Measurements from ENCODE around the gene ZNF491. TPM values are rescaled to one million over a fixed set of nuclear protein-coding genes. Genes with fewer than 3 reads are reported as not detected.
A peak's percentile ranks its signal among the peaks of the same experiment; 100 is the strongest.
"Not testable (repeated sequence)": the region's sequence is repeated elsewhere in the genome, so short reads cannot be mapped to it uniquely, and the experiment has no call there.

ZNF491 gene
- total RNA-seq, 1 donor from 2014 or later = 1.5 TPM

DNA sequence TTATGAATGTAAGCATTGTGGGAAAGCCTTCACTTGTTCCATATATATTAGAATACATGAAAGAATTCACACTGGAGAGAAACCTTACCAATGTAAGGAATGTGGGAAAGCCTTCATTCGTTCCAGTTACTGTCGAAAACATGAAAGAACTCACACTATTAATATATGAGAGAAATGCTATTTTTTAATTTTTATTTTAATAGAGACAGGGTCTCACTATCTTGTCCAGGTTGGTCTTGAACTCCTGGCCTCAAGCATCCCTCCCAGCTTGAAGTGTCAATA, 8.7 kb downstream of the ZNF491 start:
- DNase-seq = no peak

DNA sequence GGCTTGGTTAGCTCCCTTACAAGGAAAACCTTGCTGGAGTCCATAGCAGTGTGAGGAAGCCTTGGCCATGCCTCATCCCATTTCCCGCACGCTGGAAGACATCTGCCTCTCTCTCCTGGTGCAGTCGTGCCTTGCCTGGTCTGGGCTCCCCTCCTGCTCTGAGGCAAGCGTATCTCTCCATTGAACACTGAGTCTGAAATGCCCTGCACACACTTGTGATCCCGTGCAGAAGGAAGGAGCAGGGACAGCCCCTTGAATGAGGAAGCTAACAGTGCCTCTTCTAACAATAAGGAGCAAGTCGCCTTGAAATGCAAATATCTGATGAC, 15.3 kb downstream of the ZNF491 start:
- DNase-seq = no peak

DNA sequence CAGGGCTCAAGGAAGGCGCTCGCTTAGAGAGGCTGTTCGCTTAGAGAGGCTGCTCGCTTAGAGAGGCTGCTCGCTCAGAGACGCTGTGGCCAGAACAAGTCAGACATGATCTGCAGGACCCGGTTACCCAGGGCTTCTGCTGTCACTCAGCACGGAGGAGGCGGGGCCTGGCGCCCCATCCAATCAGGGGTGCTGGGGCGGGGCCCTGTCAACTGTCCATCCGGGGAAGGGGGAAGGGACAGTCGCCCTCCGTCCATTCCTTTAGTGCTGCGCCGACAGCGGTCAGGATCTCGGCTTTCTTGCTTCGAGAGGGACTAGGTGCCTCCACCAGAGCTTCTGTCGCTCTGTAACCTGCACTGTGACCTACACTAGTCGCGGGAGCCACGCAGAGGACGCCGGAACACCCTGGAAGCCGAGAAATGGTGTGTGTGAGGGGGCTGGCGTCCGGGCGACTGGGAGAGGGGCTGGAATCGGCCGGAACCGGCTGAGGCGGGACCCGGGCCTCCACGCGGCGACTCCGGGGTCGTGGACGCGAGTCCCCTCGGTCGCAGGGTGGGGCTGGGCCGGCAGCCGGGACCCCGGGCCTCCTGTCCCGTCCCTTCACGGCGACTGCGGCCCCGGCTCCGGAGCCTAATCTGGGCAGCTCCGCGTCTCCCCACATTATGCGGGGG, 15.8 kb downstream of the ZNF491 start, which contains the start of gene ZNF440:
Gene ZNF440, plus strand, starts transcription at position 245 of the 671 bp plus-strand sequence. Its CDS starts 175 bp downstream, at position 420.
- peak; percentile 94 for DNase-seq

DNA sequence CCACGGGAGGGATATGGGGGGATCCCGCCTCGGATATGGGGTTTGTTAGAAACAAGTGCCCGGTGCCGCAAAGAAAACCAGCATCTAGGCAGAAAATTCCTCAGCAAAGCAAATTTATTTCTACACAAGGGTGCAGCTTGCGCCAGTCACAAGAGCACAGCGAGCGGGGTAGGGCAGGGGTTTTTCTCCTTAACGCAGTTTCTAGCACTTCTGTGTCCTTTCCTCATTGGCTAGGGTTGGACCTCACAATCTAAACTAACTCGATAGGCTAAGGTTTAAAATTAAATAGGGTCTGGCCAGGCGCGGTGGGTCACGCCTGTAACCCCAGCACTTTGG, 16.3 kb downstream of the ZNF491 start:
- peak; percentile 49 for DNase-seq

DNA sequence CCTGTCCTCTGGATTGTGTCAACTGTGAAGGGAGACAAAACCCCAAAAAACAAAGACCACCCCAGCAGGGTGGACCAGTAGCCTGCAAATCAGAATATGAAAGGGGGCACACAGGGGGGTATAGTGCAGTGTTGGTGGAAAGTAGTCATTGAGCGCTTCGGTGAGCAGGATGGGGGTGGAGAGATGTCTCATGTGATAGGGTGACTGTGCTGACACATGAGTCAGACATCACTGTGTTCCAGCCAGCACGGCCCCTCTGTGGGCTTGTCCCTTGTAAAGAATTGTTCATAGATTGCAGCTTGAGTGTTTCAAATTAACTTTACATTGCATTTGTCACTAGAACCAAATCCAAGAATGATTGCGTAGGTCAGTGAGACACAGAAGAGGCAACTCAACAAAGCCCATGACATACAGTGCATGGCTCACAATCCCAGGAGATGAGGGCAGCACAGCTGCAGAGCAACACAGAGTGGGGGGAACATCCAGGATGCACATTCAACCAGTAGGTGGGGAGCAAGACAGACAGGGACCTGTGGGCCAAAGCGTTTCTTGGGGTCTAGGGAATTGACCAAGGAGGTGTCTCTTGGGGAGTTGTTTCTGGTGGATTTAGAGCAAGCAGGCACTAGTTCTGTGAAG, 23.3 kb downstream of the ZNF491 start:
- no peak for DNase-seq

DNA sequence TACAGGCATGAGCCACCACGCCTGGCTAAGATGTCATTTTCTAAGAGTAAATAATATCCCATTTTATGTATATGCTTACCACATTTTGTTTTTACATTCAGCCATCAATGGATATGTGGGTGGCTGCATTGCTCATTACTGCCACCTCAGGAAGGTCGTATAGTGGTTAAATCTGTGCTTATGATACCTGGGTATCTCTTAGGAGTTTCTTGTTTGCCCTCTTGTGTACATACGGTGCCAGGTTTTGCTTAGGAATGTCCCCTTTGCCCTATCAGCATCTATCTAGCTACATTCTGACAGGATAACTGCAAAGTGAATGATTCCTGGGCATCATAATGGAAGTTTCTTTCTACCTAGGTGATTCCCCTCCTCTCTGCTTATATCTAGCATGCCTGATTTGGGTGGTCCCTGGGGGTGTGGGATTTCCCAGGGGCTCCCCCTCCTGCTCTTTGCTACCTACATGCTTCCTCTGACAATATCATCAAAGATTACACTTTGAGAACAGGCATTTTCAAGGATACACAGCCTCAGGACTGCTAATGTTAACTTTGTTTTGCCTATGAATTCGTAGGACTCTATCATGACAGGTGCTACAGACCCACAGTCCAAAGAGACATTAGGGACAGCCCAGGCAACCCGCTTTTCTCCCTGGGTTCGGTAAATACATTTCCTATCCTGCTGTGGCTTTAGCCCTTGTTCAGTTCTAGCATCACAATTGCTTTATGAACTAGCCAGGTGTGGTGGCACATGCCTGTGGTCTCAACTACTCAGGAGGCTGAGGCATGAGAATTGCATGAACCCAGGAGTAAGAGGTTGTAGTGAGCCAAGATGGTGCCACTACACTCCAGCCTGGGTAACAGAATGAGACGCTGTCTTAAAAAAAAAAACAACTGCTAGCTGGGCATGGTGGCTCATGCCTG, 30.9 kb downstream of the ZNF491 start:
- DNase-seq = not testable (repeated sequence)

DNA sequence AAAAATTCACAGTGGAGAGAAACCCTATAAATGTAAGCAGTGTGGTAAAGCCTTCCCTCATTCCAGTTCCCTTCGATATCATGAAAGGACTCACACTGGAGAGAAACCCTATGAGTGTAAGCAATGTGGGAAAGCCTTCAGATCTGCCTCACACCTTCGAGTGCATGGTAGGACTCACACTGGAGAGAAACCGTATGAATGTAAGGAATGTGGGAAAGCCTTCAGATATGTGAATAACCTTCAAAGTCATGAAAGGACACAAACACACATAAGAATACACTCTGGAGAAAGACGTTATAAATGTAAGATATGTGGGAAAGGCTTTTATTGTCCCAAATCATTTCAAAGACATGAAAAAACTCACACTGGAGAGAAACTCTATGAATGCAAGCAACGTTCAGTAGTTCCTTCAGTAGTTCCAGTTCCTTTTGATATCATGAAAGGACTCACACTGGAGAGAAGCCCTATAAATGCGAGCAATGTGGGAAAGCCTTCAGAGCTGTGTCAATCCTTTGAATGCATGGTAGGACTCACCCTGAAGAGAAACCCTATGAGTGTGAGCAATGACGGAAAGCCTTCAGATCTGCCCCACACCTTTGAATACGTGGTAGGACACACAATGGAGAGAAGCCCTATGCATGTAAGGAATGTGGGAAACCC, 34.1 kb downstream of the ZNF491 start:
- no peak for DNase-seq

DNA sequence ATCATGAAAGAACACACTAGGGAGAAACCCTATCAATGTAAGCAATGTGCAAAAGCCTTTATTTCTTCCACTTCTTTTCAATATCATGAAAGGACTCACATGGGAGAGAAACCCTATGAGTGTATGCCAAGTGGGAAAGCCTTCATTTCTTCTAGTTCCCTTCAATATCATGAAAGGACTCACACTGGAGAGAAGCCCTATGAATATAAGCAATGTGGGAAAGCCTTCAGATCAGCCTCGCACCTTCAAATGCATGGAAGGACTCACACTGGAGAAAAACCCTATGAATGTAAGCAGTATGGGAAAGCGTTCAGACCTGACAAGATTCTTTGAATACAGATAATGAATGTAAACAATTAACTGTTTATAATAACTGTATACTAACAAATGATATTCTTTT, 35.2 kb downstream of the ZNF491 start:
- no peak for DNase-seq

DNA sequence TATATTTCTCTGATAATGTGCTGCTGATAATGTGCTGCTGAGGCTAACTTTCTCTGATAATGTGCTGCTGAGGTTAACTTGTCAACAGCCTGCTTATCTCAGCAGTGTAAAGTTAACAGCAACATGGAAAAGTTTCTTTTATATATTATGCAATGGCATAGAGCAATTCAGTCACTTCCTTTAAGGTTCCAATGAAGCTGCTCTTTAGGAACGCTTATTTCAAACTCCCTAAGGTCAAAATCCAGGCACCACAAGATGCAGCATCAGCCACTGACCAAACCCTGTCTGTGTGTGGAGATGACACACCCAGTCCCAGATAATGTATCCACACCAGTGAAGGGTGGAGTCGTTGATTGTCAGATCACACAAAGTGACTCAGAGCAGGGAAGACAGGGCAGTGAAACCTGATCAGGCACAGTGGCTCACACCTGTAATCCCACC, 37.3 kb downstream of the ZNF491 start:
- not testable (repeated sequence) for DNase-seq

DNA sequence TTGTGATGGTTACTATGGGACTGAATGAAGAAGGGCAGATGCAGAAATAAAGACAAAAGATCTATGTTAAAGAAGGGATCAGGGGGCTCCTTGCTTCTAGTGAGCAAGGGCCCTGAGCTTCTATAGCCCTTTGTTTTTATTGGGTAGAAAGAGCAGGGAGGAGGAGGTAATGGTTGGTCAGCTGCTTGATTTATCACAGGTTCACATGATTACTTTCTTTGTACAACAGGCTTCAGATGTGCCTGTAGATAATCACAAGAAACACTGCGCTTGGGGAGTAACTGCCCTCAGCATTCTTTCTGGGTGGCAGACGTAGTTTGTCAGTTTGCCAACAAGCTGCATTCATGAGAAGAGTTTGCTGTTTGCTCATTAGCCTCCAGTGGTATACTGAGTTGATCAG, 45.4 kb downstream of the ZNF491 start:
- no peak for DNase-seq

DNA sequence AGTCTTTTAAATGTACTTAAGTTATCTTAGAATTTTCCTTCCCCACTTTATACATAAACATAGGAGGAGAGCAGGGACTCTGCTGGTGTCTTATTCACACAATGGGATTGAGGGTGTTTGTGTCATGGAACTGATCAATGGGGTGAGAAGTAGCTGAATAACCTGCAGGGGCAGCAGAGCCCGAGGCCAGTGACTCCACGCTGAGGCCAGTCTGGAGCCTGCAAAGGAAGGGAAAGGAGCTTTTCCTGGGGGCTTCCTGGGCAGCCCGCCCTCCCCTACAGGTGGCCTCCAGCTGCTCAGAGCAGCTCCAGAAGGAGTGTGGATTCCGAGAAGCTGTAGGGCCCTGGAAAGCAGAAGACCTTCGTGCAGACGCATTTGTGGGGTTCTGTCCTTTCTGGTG, 49.3 kb downstream of the ZNF491 start:
- DNase-seq = not testable (repeated sequence)

DNA sequence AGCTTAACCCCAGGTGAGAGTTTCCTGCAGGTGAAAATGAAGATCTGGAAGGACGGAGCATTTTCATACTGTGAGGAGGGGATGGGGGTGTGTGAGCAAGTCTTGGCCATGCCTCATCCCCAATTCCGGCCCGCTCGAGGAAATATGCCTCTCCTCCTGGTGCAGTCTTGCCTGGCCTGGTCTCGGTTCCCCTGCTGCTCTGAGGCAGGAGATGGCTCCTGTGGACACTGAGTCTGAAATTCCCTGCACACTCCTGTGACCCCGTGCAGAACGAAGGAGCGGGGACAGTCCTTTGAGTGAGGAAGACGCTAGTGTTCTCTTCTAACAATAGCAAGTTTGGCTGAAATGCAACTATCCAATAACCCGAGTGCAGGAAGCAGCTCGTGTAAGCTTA, 49.9 kb downstream of the ZNF491 start:
- DNase-seq = no peak

DNA sequence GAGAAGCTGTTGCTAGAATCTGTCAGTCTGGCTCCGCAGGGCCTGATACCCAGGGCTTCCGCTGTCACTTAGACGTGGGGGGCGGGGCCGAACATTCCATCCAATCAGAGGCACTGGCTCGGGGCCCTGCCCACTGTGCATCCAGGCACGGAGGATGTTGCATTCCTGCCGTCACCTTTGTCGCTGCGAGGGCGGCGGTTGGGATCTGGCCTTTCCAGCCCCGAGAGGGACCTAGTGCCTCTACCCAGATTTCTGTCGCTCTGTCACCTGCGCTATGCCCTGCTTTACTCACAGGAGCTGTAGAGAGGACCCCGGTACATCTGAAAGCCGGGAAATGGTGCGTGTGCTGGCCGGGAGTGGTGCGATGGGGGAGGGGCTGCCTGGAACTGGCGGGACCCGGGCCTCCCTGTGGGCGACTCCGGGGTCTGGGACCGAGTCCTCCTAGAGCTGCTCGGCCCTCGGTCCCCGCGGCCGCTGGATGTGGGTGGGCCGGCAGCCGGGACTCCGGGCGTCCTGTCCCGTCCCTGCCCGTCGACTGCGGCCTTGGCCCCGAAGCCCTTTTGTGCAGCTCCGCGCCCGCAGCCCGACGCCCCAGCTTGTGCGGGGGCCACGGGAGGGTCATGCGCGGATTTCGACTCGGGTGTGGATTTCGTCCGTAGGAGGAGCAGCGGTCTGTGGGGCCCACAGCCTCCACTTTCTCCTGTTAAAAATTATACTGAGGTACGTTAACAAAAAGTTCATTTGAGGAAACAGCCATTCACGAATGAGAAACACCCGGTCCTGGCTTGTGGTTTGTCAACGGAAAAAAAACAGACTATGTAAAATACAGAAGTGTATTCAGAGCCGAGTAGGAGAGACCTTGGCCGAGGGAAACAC, 50.5 kb downstream of the ZNF491 start, which contains the start of gene ZNF439:
Gene ZNF439, plus strand, starts transcription at position 133 of the 876 bp plus-strand sequence. Its CDS starts 142 bp downstream, at position 275.
- peak; percentile 30 for DNase-seq

DNA sequence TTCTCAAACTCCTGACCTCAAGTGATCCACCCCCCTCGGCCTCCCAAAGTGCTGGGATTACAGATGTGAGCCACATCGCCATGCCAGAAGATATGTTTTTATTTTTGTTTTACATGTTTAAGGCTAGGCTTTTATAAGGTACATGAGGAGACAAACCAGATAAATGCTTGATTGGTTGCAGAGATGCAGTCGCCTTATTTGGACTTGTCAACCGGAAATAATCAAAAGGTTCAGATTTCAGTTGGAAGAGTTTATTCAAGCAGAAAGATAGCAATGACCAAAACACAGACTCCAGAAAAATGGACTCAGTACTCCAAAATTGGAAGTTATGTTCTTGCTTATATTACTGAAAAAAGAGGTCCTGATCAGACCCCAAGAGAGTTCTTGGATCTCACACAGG, 52.0 kb downstream of the ZNF491 start:
- not testable (repeated sequence) for DNase-seq

DNA sequence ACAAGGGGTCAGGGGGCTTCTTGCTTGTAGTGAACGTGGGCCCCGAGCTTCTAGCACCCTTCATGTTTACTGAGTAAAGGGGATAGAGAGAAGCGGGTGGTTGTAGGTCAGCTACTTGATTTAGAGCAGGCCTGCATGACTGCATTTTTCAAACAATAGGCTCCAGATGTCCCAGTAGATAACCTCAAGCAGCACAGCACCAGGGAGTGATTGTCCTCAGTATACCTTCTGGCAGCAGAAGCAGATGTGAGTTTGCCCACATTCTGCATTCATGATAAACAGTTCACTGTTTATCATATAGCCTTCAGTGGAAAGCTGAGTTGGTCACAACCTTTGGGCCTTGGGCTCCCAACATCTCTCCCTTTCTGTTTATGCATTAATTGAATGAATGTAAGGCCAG, 55.0 kb downstream of the ZNF491 start:
- no peak for DNase-seq

DNA sequence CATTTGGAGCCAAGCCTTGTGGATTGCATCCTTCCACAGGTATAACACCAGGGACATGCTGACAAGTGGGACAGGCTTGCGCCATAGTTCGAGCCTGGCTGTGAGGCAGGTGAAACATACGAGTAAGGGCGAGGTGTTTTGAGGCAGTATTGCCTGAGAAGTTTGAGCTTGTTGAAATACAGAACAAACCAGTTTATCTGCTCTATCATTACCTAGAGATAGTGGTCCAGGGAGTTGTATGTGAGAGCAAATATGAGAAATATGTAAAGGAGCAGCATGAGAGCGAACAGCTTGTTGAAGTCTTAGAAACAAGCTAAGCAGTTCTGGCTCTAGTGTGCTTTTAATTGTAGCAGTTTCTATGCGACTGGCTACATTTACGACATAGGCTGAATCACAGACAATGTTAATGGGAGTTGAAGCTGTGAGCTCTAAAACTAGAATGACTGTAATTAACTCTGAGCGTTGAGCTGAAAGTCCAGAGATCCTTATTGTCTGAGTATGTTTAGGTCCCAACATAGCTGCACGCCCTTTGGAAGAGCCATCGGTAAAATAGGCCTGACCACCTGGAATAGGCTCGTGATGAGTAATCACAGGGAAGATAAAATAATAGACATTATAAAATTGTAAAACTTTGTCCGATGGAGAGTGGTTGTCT, 58.4 kb downstream of the ZNF491 start:
- no peak for DNase-seq

Other genes with a start within 250 kb of the ZNF491 start
- 16.9 and 24.5 TPM in 2 replicates for gene ELOF1, start 239.3 kb upstream of the ZNF491 start, total RNA-seq
- 0.37 and 8.8 TPM in 2 replicates for gene ACP5, start 220.9 kb upstream of the ZNF491 start, total RNA-seq
- gene ZNF627, start 201.0 kb upstream of the ZNF491 start, total RNA-seq = 20.1 and 28.9 TPM in 2 replicates
- gene ZNF823, start 59.6 kb upstream of the ZNF491 start, total RNA-seq = 11.7 and 15.1 TPM in 2 replicates
- gene ZNF441, start 31.5 kb upstream of the ZNF491 start, total RNA-seq = 8.0 and 10.4 TPM in 2 replicates
- 9.0 and 12.4 TPM in 2 replicates for gene ZNF440, start 15.8 kb downstream of the ZNF491 start, total RNA-seq
- gene ZNF439, start 50.2 kb downstream of the ZNF491 start, total RNA-seq = 2.4 and 3.1 TPM in 2 replicates
- 13.0 and 15.8 TPM in 2 replicates for gene ZNF69, start 89.3 kb downstream of the ZNF491 start, total RNA-seq
- gene ZNF700, start 126.6 kb downstream of the ZNF491 start, total RNA-seq = 8.8 and 11.2 TPM in 2 replicates
- 1.6 and 3.1 TPM in 2 replicates for gene ZNF763, start 166.5 kb downstream of the ZNF491 start, total RNA-seq
- gene ZNF433, start 237.2 kb downstream of the ZNF491 start, total RNA-seq = 2.0 and 2.6 TPM in 2 replicates